Measurements from ENCODE around the gene ASIC5. TPM values are rescaled to one million over a fixed set of nuclear protein-coding genes. Genes with fewer than 3 reads are reported as not detected.
"Not testable (repeated sequence)": the region's sequence is repeated elsewhere in the genome, so short reads cannot be mapped to it uniquely, and the experiment has no call there.

Gene ASIC5
- total RNA-seq, 1 experiment from 2014 or later, result not detected

DNA sequence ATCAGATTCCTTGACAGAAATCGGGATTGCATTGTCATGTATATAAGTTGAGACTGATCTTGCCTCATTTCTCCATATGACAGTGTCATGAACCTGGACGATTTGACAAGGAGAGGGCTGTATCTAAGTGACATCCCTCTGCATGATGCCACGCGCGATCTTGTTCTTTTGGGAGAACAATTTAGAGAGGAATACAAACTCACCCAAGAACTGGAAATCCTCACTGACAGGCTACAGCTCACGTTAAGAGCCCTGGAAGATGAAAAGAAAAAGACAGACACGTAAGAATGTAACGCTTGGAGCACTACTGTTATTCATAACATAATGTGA is 66.3 kb downstream of the ASIC5 start:
- ChIA-PET CTCF (no interaction called here), POLR2A (ENCODE audit: low non-redundant PET) (no interaction called here)
- DNase-seq (ENCODE audit: low spot score), result no peak
- Histone ChIP-seq H3K4me1 (ENCODE audit: insufficient read depth, low read length, poor library complexity, severe bottlenecking) (no peaks in the 10 kb centered on the region), H3K36me3 (ENCODE audit: insufficient read depth, low read length, poor library complexity, severe bottlenecking) (no peaks in the 10 kb centered on the region), H3K27ac (ENCODE audit: low read depth, low read length, poor library complexity, severe bottlenecking) (no peak overlapping the region), H3K27me3 (replicated peaks; ENCODE audit: insufficient read depth, low read depth, low read length, poor library complexity) (no peaks in the 10 kb centered on the region), H3K9me3 (ENCODE audit: low read depth, low read length, poor library complexity, severe bottlenecking) (no peaks in the 10 kb centered on the region), H3K4me3 (ENCODE audit: low read depth, low read length, poor library complexity, severe bottlenecking) (no peak overlapping the region)
- BruUV-seq (replicated peaks), result no TSS peak
- intact Hi-C loops (cut with micrococcal nuclease; ENCODE audit: unreplicated experiment), result no loop called here
- TF ChIP-seq EZH2 (IDR thresholded peaks at IDR 0.05; ENCODE audit: borderline replicate concordance, low read depth, low read length, poor library complexity, severe bottlenecking), result no peak
- TF ChIP-seq CTCF (conservative IDR thresholded peaks at IDR 0.05; ENCODE audit: low read depth, low read length), result no peak

DNA sequence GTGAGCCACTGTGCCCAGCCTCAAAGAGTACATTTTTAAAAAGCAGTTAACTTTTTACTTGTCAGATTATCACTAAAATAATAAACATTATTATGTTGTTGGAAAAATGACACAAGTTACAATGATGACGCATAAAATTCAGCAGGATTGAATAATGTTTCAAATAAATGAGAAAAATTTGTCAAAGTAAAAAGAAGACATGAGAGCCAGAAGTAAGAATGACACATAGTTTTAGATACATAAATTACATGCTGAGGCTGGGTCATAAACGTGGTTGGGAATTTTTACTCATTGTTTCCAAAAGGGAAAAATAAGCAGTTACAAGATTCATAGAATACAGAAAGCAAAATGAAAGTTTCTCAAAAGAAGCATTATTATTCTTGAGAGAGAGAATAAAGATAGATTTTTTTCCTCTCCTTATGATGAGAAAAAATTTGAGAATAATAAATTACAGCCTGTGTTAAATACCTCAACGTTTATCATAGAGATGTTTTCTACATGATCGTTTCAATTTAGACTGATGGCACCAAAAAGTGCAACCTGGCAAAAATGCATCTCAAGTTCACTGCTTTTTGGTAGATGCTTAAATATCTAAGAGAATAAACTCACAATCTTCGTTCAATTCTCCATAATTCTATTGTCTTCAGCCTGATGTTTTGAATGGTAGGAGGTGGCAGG is 66.8 kb downstream of the ASIC5 start:
- no peaks in the 10 kb centered on the region for H3K27me3 ChIP-seq (replicated peaks; ENCODE audit: insufficient read depth, low read depth, low read length, poor library complexity)
- no peak for DNase-seq (ENCODE audit: low spot score)
- CTCF ChIA-PET, result no interaction called here
- no peak overlapping the region for H3K4me3 ChIP-seq (ENCODE audit: low read depth, low read length, poor library complexity, severe bottlenecking)
- no peaks in the 10 kb centered on the region for H3K9me3 ChIP-seq (ENCODE audit: low read depth, low read length, poor library complexity, severe bottlenecking)
- POLR2A ChIA-PET (ENCODE audit: low non-redundant PET), result no interaction called here
- no peak for TF ChIP-seq CTCF (conservative IDR thresholded peaks at IDR 0.05; ENCODE audit: low read depth, low read length)
- no peak for TF ChIP-seq EZH2 (IDR thresholded peaks at IDR 0.05; ENCODE audit: borderline replicate concordance, low read depth, low read length, poor library complexity, severe bottlenecking)
- H3K4me1 ChIP-seq (ENCODE audit: insufficient read depth, low read length, poor library complexity, severe bottlenecking), result no peaks in the 10 kb centered on the region
- intact Hi-C loops (cut with micrococcal nuclease; ENCODE audit: unreplicated experiment), result no loop called here
- H3K36me3 ChIP-seq (ENCODE audit: insufficient read depth, low read length, poor library complexity, severe bottlenecking), result no peaks in the 10 kb centered on the region
- BruUV-seq (replicated peaks), result no TSS peak
- no peak overlapping the region for H3K27ac ChIP-seq (ENCODE audit: low read depth, low read length, poor library complexity, severe bottlenecking)

DNA sequence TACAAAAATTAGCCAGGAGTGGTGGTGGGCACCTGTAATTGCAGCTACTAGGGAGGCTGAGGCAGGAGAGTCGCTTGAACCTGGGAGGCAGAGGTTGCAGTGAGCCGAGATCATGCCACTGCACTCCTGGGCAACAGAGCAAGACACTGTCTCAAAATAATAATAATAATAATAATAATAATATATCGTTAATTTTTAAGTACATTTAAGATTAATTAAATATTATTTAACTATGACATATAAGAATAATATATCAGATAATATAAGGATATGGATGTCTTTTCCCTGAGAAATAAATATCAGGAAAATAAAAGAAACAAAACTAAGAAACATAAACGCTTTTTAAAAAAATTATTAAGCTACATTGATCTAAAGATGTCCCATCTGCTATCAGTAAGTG is 68.5 kb downstream of the ASIC5 start:
- H3K36me3 ChIP-seq (ENCODE audit: insufficient read depth, low read length, poor library complexity, severe bottlenecking); BruUV-seq (replicated peaks); DNase-seq (ENCODE audit: low spot score); H3K4me1 ChIP-seq (ENCODE audit: insufficient read depth, low read length, poor library complexity, severe bottlenecking); CTCF ChIA-PET; H3K9me3 ChIP-seq (ENCODE audit: low read depth, low read length, poor library complexity, severe bottlenecking); intact Hi-C loops (cut with micrococcal nuclease; ENCODE audit: unreplicated experiment); H3K27me3 ChIP-seq (replicated peaks; ENCODE audit: insufficient read depth, low read depth, low read length, poor library complexity); H3K27ac ChIP-seq (ENCODE audit: low read depth, low read length, poor library complexity, severe bottlenecking); POLR2A ChIA-PET (ENCODE audit: low non-redundant PET); H3K4me3 ChIP-seq (ENCODE audit: low read depth, low read length, poor library complexity, severe bottlenecking): not testable (repeated sequence)

DNA sequence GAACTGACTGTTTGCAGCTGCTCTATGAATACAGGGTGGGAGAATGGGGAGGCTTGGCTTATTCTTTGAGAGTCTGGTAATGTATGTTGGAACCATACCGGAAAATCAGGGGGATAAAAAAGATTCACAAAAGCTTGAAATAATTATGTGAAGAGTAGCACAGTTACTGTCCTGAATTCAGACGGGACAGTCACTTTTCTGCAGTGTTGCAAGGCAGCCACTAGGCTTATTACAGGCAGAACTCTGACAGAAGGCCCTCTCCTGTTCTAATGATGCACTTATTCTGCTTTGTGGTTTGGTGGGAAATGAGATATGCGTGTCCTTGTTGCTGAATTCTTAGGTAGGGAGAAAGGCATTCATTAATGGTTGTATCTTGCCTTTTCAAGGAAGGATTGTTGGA is 70.1 kb downstream of the ASIC5 start:
- H3K36me3 ChIP-seq (ENCODE audit: insufficient read depth, low read length, poor library complexity, severe bottlenecking), result no peaks in the 10 kb centered on the region
- no peak overlapping the region for H3K27ac ChIP-seq (ENCODE audit: low read depth, low read length, poor library complexity, severe bottlenecking)
- no peak overlapping the region for H3K4me3 ChIP-seq (ENCODE audit: low read depth, low read length, poor library complexity, severe bottlenecking)
- no peaks in the 10 kb centered on the region for H3K27me3 ChIP-seq (replicated peaks; ENCODE audit: insufficient read depth, low read depth, low read length, poor library complexity)
- H3K9me3 ChIP-seq (ENCODE audit: low read depth, low read length, poor library complexity, severe bottlenecking), result no peaks in the 10 kb centered on the region
- no peaks in the 10 kb centered on the region for H3K4me1 ChIP-seq (ENCODE audit: insufficient read depth, low read length, poor library complexity, severe bottlenecking)
- no TSS peak for BruUV-seq (replicated peaks)
- peak; percentile 45; the same call in 1 of the 2 replicates for TF ChIP-seq CTCF (conservative IDR thresholded peaks at IDR 0.05; ENCODE audit: low read depth, low read length)
- no peak for TF ChIP-seq EZH2 (IDR thresholded peaks at IDR 0.05; ENCODE audit: borderline replicate concordance, low read depth, low read length, poor library complexity, severe bottlenecking)
- DNase-seq (ENCODE audit: low spot score), result peak; percentile 38
- ChIA-PET POLR2A (ENCODE audit: low non-redundant PET) (no interaction called here), CTCF (no interaction called here)
- intact Hi-C loops (cut with micrococcal nuclease; ENCODE audit: unreplicated experiment), result no loop called here

Measured in A673 (cell line).